ENCODE data around the gene AQP7. TPM values are rescaled to one million over a fixed set of nuclear protein-coding genes. Genes with fewer than 3 reads are reported as not detected.
"Not testable (repeated sequence)": the region's sequence is repeated elsewhere in the genome, so short reads cannot be mapped to it uniquely, and the experiment has no call there.

The AQP7 gene
- total RNA-seq, 1 experiment from 2014 or later, result not detected

DNA sequence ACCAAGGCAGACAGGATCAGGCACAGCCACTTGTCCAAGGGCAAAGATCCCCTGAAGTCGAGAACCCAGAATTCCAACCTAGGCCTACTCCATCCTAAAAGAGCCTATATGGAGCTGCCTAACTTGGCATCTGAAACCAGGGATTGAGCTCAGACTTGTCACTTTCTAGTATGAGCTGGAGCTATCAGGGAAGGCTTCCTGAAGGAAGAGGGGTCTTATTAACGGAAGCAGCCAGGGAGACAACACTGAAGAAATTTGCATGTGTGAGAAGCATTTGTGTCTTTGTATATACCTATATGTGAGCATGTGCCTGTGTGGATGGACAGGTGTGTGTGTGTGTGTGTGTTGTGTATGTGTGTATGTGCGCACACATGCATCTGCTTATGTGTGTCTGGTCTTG, 4.7 kb upstream of the AQP7 start:
- no peak for DNase-seq (ENCODE audit: low read depth)
- in situ Hi-C loops (cut with HindIII; ENCODE audit: low pct_unique_long_range_greater_than_20kb, low sequenced_read_pairs), result no loop called here

GRCh38 chr9:33404788-33405362, 2.5 kb upstream of the AQP7 start:
- in situ Hi-C loops (cut with HindIII; ENCODE audit: low pct_unique_long_range_greater_than_20kb, low sequenced_read_pairs), result no loop called here
- DNase-seq (ENCODE audit: low read depth), result no peak

DNA sequence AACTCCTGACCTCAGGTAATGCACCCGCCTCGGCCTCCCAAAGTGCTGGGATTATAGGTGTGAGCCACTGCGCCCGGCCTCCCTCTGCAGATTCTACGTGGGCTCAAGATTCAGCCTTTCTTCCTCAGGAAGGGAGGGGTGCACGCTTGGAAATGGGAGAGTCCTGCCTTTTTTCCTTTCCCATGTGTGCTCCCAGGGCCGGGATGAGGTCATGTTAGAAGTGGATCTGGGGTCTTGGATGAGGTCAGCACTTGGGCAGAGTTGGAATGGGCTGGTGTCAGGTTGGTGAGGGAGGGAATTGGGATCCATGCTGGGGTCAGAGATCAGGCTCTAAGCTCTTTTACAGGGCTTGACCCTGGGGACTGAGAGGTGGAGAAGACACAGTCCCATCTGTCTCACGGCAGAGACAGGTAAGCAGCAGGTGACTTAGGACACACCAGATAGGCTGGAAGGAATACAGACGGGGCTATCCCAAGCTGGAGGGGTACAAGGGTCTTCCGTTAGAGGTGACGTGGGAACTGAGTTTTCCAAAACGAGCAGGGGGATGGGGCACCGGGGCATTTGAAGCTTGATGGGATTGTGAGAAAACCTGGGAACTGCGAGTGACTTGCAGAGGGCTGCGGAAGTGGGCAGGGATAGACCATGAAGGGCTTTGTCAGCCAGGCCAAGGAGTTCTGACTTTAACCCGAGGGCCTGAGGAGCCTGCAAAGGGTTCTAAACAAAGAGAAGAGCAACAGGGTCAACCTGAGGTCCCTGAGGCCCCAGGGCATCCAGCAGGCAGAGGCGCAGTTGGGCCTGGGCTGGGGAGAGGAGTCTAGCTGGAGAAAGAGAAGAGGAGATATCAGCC, 1.8 kb upstream of the AQP7 start:
- no peak for DNase-seq (ENCODE audit: low read depth)
- in situ Hi-C loops (cut with HindIII; ENCODE audit: low pct_unique_long_range_greater_than_20kb, low sequenced_read_pairs), result no loop called here

- in situ Hi-C loops (cut with HindIII; ENCODE audit: low pct_unique_long_range_greater_than_20kb, low sequenced_read_pairs); DNase-seq (ENCODE audit: low read depth): not testable (repeated sequence)
Observed at GRCh38 chr9:33401809-33402208, 559 bp downstream of the AQP7 start.

GRCh38 chr9:33399047-33399446, 3.3 kb downstream of the AQP7 start:
- in situ Hi-C loops (cut with HindIII; ENCODE audit: low pct_unique_long_range_greater_than_20kb, low sequenced_read_pairs), result not testable (repeated sequence)
- DNase-seq (ENCODE audit: low read depth), result peak; percentile 56

DNA sequence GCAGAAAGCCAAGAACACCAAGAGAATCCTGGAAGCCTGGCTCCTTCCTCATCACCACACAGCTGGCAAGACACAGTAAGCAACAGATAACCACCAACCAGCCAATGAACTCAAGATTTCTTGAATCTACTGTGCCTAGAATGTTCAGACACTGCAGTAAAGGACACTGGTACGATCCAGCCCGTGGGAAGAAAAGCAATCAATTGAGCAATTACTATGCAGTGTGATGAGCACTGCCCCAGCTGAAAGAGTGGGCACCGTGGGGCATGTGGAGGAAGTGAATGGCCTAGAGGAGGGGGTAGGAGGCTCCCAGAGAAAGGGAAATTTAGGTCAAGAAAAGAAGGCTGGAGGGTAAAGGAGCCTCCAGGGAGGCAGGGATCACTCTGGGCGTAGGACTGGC, 4.6 kb downstream of the AQP7 start:
- in situ Hi-C loops (cut with HindIII; ENCODE audit: low pct_unique_long_range_greater_than_20kb, low sequenced_read_pairs); DNase-seq (ENCODE audit: low read depth): not testable (repeated sequence)

- DNase-seq (ENCODE audit: low read depth), result peak; percentile 56
- in situ Hi-C loops (cut with HindIII; ENCODE audit: low pct_unique_long_range_greater_than_20kb, low sequenced_read_pairs), result not testable (repeated sequence)
Observed at GRCh38 chr9:33395159-33395879, 7.0 kb downstream of the AQP7 start.

GRCh38 chr9:33393986-33394385, 8.4 kb downstream of the AQP7 start:
- in situ Hi-C loops (cut with HindIII; ENCODE audit: low pct_unique_long_range_greater_than_20kb, low sequenced_read_pairs); DNase-seq (ENCODE audit: low read depth): not testable (repeated sequence)

GRCh38 chr9:33393581-33393980, 8.8 kb downstream of the AQP7 start:
- in situ Hi-C loops (cut with HindIII; ENCODE audit: low pct_unique_long_range_greater_than_20kb, low sequenced_read_pairs), result no loop called here
- DNase-seq (ENCODE audit: low read depth), result no peak

DNA sequence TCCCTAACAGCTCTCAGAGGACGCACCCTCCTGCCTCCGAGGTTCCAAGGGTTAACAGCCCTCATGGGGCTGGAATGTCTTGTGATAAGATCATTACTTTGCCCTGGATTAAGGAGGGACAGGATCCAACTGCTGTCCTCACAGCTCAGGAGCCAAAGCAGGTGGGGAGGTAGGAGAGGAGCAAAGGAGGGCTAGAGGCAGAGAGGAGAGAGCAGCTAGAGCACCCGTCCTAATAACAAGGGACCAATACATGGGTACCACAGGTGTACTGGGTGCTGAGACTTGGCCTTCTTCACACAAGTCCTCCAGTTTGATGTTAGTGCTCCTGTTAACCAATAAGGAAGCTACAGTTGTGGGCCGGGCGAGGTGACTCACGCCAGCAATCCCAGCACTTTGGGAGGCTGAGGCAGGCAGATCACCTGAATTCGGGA, 9.8 kb downstream of the AQP7 start:
- in situ Hi-C loops (cut with HindIII; ENCODE audit: low pct_unique_long_range_greater_than_20kb, low sequenced_read_pairs), result not testable (repeated sequence)

DNA sequence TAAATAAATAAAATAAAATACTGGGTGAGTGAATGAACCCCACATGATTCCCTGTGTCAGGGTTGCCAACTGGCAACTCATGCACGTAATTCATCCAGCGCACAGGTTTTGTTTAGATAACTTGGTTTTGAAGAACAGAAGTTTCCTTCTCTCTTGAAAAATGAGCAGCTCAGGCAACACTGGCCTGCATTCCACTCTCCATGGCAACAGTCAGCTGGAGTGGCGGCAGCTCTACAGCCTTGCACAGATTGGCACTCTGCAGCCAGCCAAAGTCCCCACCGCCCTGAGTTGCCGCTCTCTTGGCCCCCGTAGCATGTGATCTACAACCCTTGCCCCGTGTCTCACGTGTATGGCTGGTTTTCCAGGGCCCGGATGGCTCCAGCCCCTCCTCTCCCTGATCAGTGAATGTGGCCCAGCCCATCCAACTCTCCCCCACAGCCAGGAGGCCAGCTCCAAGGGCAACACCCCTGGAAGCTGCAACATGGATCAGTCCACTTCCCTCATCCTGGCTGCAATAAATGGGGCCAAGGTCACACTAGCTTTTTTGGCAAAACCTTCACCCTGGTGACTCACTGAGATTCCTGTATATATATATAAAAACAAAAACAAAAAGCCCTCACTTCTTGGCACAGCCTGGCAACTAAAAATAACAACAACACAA, 11.1 kb downstream of the AQP7 start:
- in situ Hi-C loops (cut with HindIII; ENCODE audit: low pct_unique_long_range_greater_than_20kb, low sequenced_read_pairs), result not testable (repeated sequence)
- DNase-seq (ENCODE audit: low read depth), result peak; percentile 94

More for the DNA sequence above, 9.8 kb downstream of the AQP7 start:
- not testable (repeated sequence) for DNase-seq (ENCODE audit: low read depth)

DNA sequence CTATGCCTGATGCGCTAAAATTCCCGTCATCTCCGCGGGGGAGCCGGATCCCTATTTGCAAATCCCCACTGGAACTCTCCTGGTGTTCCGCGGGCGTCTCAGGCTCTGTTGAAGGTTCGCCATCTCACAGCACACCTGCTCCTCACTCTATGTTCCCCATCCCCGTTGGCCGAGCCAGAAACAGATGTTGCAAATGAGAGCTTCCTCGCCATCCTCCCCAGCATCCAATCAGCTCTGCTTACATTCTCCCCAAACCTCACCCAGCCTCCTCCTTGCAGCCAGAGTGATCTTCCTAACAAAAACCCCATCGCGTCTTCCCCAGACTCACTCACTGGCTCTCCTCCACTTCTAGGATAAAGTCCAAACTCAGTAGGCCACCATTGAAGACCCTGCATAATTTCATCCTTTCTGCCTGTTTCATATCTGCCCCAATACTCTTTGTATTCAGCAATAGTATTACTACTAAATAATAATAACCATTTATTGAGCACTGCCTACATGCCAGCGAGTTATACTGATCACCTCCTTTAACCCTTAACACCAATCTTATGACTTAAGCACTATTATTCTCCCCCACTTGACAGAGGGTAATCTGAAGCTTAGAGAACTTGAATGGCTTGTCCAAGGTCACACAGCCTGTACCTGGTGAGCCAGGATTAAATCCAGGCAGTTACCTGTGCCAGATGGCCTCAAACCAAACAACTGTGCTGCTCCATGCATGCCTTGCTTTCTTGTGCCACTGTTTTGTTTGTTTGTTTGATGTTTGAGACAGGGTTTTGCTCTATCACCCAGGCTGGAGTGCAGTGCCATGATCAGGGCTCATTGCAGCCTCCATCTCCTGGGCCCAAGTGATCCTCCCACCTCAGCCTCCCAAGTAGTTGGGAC, 14.0 kb downstream of the AQP7 start:
- in situ Hi-C loops (cut with HindIII; ENCODE audit: low pct_unique_long_range_greater_than_20kb, low sequenced_read_pairs), result no loop called here
- no peak for DNase-seq (ENCODE audit: low read depth)

GRCh38 chr9:33386998-33387397, 15.4 kb downstream of the AQP7 start:
- DNase-seq (ENCODE audit: low read depth); in situ Hi-C loops (cut with HindIII; ENCODE audit: low pct_unique_long_range_greater_than_20kb, low sequenced_read_pairs): not testable (repeated sequence)

DNA sequence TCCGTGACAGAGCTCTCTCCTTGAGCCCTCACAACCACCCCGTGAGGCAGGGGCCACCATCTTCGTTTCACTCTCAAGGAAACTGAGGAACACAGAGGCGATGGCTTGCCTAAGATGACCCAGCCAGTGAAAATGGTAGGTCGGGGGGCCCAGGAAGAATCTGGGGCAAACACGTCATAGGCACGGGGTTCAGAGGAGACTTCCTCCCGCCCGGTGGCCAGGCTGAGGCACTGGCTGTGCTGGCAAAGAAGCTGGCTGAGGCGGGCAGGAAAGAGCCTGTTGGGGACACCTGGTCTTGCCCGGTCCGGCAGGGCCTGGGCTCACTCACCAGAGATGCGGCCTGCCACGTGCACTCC, 15.7 kb downstream of the AQP7 start:
- in situ Hi-C loops (cut with HindIII; ENCODE audit: low pct_unique_long_range_greater_than_20kb, low sequenced_read_pairs); DNase-seq (ENCODE audit: low read depth): not testable (repeated sequence)

- in situ Hi-C loops (cut with HindIII; ENCODE audit: low pct_unique_long_range_greater_than_20kb, low sequenced_read_pairs); DNase-seq (ENCODE audit: low read depth): not testable (repeated sequence)
Observed at GRCh38 chr9:33385979-33386640, 16.3 kb downstream of the AQP7 start.

DNA sequence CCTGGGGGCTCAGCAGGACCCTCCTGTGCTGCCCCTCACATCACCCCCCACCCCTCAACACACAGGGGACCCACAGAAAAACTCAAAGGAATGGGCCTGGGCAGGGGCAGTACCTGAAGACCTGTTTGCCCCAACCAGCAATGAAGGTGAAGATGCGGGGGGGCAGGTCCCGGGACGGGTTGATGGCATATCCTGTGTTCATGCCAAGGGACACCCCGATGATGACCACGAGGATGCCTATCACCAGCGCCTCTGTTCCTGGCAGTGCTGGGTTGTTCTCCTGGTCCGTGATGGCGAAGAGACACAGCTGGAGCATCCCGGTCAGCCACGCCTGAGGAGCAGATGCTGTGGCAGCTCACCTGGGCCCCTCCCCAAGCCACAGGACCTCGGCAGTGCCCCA, 16.8 kb downstream of the AQP7 start:
- in situ Hi-C loops (cut with HindIII; ENCODE audit: low pct_unique_long_range_greater_than_20kb, low sequenced_read_pairs), result not testable (repeated sequence)

GRCh38 chr9:33383396-33383795, 19.0 kb downstream of the AQP7 start:
- in situ Hi-C loops (cut with HindIII; ENCODE audit: low pct_unique_long_range_greater_than_20kb, low sequenced_read_pairs); DNase-seq (ENCODE audit: low read depth): not testable (repeated sequence)

More for the DNA sequence above, 16.8 kb downstream of the AQP7 start:
- not testable (repeated sequence) for DNase-seq (ENCODE audit: low read depth)
